SIG-M5 (cell line): ENCODE results near the gene ABCA1.

Experiments
- DNase-seq: peaks from one replicate; lab custom pipeline; 2025; lab: John Stamatoyannopoulos, UW

The ABCA1 gene

DNA sequence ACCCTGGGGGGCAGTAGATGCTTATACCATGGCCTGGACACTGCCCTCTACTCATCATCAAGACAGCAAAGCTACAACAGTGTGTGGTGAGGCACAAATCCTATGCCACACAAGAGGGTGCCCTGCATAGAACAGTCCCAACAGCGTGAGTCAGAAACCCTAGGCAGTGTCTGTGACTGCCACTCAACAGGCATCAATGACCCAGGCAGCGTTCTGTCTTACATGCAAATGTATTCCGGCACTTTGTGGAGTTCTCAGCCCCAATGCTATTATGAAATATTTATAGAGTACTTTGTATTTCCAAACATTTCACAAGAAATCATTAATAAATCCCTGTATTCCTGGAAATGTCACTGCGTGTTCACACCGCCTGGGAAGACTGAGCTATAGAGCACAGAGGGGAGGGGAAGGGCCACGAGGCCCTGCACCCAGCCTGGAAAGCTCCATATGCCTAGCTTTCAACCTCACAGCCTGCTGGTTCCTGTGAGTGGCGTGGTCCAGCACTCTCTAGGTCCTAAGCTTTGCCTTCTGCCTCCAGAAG lies 86.3 kb downstream of the ABCA1 start:
- DNase-seq: no peak

DNA sequence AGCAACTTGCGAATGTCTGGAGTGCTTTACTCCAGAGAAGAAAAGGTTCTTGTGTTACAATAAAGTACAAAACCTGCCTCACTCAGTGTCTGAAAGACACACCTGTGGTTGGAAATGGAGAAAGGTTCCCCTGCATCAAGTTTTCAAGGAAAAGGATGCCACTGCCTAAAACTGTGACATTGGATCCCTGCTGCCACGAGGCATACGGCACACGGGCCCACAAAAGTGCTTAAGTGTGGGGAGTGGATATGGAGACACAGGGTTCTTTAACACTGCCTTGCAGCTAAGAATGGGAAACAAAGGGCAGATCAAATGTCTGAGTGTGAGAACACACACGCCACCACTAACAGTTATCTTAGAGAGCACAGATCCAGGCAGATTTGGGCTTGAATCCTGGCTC lies 89.0 kb downstream of the ABCA1 start:
- no peak for DNase-seq

- DNase-seq: no peak
Measured at GRCh38 chr9:104836767-104837166, 91.2 kb downstream of the ABCA1 start.

DNA sequence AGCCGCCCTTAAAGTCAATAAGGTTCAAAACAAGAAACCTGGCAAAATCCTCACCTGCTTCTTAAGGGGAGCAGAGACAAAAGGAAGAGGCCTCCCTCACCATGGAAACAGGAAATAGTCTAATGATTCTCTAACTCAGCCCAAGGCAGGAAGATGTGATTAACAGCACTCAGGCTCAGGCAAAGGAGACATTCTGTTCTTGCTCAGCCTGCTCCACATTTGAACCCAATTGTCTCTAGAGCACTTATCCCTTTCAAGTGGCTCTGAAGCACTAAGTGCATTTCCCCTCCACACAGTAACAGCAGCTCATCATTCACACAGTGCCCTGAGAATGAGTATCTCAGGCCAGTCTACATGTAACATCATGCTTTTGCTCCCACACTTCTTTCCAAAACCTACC lies 91.7 kb downstream of the ABCA1 start:
- DNase-seq: no peak

GRCh38 chr9:104835161-104835560 lies 92.8 kb downstream of the ABCA1 start:
- DNase-seq: no peak

- no peak for DNase-seq
Measured at GRCh38 chr9:104833696-104834095, 94.3 kb downstream of the ABCA1 start.

DNA sequence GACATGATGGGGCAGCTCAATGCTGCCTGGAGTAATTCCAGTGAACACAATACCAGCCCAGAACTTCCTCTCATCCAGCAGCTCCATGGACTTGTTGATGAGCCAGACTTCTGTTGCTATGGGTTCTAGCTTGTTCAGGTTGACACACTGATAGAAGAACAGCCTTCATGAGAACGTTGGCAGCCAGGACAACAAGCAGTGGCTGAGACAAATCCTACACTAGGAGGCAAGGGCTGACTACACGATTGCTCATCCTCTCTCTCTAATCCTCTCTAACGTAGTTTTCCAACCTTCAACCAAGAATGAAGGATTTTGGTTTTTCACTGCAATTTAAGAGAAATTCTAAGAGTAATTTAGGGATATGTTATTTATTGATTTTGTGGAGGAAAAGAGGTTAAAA lies 96.3 kb downstream of the ABCA1 start:
- DNase-seq: no peak

DNA sequence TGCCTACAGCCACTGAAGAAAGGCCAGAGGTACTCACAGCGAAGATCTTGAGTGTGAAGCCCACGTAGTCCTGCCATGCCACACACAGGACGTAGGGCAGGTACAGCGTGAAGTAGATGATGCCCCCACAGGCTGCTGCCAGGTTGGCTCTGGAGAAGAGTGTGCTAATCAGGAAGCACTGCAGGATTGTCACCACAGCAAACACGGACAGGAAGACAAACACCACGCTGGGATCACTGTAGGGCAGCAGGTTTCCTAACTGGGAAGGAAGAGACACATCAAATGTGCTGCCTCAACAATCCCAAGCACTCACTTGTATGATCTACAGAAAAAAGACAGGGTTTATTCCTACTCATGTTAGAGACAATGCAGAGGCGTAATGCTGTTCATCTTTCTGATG lies 101.0 kb downstream of the ABCA1 start:
- no peak for DNase-seq

- no peak for DNase-seq
Measured at GRCh38 chr9:104826079-104826775, 101.7 kb downstream of the ABCA1 start.

GRCh38 chr9:104820336-104820735 lies 107.6 kb downstream of the ABCA1 start:
- DNase-seq: no peak

- DNase-seq: no peak
Measured at GRCh38 chr9:104819033-104819432, 108.9 kb downstream of the ABCA1 start.

DNA sequence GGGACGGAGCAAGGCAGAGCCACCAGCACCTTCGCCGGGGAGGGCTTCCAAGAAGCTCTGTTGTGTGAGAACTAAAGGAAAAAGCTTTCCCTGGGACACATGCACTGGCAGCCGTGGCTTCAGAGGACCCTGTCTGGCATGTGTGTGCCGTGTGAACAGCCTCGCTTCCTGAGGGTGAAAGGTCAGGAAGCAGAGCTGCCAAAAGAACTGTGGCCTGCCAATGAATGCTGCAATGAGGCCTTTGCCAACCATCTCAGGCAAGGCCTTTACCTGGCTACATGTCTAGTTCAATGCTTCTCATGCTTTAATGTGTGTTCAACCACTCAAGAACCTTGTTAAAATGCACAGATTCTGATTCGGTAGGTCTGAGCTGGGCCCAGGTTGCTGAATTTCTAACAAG lies 110.5 kb downstream of the ABCA1 start:
- DNase-seq: no peak

GRCh38 chr9:104815851-104816565 lies 111.9 kb downstream of the ABCA1 start:
- no peak for DNase-seq

- no peak for DNase-seq
Measured at GRCh38 chr9:104810421-104811339, 117.3 kb downstream of the ABCA1 start.

DNA sequence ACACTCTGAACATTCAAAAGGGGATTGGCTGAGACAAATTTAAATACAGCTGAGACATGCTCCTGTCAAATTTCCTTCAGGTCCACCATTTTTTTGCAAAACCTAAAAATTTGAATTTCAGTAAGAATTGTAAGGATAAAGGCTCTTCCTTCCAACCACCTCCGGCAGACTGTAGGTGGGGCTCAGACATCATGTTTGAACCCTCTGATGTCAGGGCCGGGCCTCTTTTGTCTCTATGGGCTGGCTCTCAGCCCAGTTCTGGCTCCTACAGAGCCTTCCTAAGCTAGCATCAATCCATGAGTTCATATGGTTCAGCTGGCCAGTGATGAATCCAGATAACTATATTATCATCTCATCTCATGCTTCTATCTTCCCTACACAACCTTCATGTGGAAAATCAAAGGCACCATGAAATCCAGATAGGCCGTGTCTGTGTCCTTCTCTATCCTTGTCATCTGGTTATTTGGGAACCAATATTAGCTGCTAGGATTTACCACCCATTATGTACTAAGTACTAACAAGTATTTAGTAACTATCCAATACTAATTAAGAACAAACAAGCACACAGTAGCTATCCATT lies 119.8 kb downstream of the ABCA1 start:
- no peak for DNase-seq

GRCh38 chr9:104805441-104805840 lies 122.5 kb downstream of the ABCA1 start:
- DNase-seq: no peak

DNA sequence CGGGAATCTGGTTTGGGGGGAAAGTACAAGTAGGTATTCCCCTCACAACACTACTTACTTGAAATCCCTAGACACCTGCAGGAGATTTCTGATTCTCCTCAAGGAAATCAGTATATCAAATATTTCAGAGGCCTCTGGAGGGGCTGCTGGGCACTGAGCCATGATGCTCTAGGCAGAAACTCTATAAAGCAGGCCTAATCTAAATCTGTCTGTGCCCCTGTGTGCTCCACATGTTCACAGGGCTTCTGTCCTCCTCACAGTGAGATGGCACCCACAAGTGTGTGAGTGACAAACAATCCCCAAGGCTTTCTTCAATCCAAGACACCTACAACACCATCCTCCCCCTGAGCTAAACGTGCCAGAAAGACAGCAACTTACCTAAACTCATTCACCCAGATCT lies 125.0 kb downstream of the ABCA1 start:
- no peak for DNase-seq

- DNase-seq: no peak
Measured at GRCh38 chr9:104802110-104802509, 125.8 kb downstream of the ABCA1 start.

DNA sequence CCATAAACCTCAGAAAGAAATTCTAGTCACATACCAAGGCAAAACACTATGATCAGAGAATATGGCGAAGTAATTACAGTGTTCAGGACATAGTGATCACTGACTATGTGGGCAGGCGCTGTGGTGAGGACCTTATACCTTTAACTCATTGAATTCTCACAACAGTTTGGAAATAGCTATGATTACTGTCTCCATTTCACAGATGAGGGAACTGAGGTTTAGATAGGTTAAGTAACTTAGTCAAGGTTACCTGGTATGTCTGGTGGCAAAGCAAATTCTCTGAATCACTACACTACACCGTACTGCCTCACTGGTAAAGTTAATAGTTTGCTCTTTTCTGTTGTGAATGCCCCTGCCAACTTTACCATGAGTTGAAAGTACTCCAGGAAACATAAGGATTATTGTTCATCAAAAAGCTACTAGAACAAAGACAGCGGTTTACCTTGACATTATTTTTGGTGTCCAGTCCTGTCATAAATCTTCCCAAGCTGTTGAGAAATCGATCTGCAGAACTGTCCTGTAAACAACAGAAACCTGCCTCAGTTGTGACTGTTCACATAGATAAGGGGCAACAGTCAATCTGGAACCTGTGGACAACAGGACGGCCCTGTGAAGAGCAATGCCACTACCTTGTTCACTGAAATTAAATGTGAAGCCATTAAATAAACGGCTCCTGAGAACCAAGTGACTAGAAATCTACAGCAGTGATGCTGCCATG lies 127.7 kb downstream of the ABCA1 start:
- DNase-seq: no peak

- DNase-seq: no peak
Measured at GRCh38 chr9:104798209-104798995, 129.6 kb downstream of the ABCA1 start.

GRCh38 chr9:104795857-104796256 lies 132.1 kb downstream of the ABCA1 start:
- DNase-seq: no peak
